HG03097 (cell line): Measurements from ENCODE around the gene SLC35F3.

ENCODE experiments used
- ATAC-seq: cut with Tn5 transposase; IDR thresholded peaks from one replicate; pipeline ENCODE4 v1.9.1; 2021; ENCODE audit not compliant: unreplicated experiment, low FRiP score

SLC35F3 gene

DNA sequence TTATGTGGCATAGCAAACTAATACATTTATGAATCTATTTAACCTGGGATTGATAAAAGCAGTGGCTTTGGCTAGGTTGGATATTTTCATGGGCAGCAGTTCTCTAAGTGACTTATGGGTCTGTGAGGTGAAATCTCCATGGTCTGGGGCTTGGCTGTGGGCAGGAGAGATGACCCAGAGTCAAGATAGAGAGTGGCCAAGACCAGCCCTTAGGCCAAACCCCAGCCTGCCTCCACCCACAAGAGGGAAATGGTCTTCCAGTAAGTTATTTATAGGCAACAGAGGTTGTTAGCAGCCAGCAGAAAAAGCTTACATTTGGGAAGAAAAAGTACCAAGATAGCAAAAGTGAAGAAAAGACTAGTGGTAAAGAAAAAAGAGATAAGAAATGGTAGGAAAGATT is 61.4 kb downstream of the SLC35F3 start:
- no peak for ATAC-seq

DNA sequence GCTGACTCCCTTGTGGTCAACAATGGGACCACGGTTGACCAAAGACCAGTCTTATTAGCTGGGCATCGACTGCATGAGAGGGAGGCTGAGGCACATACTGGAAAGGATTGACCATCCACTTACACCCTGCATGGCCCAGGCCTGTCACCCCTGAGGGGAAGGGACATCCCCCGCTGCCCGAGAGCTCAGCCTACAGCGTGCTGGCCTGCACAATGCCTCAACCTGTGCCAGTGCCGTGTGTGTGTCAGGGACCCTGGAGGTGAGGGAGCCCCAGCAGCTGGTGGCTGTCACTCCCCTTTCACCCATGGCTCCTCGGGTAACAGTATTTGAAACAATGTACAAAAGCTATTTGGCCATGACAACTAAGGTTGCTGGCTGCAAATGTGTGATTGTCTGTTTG is 67.3 kb downstream of the SLC35F3 start:
- no peak for ATAC-seq

DNA sequence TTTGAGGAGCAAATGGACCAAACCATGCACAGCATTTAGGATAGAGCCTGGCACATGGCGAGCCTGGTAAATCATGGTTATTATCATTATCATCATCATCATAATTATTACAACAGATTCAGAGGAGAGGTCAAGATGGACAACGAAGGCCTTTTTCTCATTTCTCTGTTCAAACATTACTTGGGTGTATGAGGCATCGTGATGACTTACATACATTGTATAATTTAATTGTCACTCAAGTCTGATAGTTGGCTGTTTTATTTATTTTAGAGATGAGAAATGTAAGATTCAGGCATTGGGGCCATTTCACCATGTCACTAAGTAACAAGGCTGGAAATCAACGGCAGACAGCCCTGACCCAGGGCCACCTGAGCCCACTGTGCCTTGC is 68.1 kb downstream of the SLC35F3 start:
- no peak for ATAC-seq

DNA sequence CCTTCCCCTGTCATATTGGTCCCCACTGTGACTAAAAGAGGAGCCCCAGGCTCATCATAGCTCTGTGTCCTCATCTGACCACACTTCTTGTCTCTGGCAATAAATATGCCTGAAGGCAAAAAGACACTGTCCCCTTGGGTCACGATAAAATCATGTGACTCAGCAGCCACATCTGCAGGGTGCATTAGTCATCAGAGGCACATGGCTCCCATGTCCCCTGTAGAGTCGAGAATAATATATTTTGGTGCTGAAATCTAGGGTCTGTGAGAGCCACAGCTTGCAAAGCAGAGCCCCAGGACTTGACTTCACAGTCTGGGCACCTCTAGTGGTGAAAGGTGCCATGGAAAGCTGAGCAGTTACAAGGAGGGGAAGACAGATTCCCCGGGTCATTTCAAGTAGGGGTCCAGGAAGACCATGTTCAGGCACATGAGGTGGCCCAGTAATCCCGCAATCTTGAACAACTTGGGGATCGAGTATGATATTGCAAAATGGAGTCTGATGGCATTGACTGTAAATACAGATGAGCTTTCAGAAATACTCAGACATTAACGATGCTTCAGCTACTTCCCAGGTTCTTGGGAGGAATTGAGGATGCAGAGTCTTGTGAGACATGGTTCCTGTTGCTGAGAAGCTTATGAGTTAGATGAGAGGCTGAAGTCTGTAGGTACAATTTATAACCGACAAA is 68.6 kb downstream of the SLC35F3 start:
- ATAC-seq, result no peak

DNA sequence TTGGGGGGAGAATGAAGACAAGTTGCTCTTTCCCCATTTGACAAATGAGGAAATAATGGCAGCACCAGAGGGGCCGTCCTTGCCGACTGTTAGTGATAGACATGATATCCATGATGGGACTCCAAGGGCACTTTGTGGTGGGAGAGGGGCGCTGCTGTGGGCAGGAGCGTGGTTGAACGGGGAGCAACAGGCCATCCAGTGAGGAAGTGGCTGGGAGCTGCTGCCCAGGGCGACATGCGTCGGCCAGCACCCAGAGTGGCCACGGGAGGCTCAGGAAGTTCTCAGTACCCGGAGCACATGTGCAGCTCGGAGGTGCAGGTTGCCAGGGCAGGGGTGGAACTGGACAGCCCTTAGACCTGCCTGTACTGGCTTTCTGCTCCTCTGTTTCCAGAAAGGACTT is 71.0 kb downstream of the SLC35F3 start:
- ATAC-seq, result no peak

DNA sequence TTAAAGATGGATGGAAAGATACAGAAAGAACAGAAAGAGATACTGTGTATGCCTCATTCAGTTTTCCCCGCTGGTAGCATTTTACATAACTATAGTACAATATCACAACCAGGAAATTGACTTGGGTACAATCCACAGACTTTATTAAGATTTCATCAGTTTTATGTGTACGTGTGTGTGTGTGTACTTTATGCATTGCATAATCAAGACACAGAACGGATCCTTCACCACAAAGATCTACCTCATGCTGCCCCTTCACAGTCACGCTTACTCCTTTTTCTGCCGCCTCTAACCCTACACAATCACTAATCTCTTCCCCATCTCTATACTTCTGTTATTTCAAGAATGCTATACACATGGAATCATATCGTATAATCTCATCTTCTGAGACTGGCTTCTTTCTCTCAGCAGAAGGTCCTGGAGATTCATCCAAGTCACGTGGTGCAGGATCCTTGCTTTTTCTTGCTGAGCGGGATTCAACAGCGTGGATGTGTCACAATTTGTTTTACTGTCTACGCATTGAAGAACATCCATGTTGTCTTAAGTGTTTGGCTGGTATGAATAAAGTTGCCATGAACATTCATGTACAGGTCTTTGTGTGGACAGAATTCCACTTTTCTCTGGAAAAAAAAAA is 76.7 kb downstream of the SLC35F3 start:
- ATAC-seq, result no peak

DNA sequence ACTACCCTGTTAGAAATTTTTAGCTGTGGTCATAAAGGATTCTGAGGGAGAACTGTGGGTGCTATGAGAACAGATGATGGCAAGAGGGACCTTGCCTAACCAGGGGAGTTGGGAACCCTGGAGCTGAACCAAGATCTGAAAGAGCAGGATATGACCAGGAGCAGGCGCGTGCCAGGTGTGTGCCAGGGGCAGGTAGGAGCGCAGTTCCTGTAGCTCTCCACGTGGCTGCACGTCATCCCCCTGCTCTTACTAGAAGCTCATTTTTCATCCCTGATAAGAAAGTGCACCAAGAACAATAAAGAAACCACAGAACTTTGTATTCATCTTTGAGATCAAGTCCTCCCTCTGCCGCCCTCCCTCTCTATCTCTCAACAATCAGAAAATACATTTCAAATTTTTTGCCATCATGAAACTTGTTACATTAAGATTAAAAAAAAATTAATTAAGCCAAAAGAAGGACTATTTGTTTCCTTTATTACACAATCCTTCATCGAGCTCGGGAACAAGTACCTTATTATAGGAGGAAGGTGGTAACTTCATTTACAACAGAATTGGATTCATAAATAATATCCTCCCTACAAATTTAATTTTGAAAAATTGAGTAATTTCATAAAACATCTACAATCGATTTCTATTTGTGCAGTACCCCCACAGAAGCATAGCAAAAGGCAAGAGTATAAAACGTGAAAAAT is 78.5 kb downstream of the SLC35F3 start:
- no peak for ATAC-seq

DNA sequence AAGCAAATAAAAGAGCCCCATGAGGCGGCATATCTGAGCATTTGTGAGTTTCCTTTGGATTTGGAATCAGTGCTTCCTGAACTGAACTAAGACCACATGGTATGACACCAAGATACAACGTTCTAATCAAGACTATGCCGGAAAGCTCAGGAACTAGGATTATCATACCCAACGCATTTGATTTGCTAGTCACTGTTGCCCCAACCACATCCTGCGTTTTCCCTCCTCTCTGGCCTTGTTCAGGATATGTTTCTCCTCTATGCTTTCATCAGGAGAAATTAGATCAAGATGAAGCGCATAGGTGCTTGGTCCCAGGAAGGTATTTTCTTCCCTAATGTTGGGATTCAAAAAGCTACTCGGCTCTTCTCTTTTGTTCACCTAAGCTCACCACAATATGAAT is 79.3 kb downstream of the SLC35F3 start:
- ATAC-seq, result no peak

DNA sequence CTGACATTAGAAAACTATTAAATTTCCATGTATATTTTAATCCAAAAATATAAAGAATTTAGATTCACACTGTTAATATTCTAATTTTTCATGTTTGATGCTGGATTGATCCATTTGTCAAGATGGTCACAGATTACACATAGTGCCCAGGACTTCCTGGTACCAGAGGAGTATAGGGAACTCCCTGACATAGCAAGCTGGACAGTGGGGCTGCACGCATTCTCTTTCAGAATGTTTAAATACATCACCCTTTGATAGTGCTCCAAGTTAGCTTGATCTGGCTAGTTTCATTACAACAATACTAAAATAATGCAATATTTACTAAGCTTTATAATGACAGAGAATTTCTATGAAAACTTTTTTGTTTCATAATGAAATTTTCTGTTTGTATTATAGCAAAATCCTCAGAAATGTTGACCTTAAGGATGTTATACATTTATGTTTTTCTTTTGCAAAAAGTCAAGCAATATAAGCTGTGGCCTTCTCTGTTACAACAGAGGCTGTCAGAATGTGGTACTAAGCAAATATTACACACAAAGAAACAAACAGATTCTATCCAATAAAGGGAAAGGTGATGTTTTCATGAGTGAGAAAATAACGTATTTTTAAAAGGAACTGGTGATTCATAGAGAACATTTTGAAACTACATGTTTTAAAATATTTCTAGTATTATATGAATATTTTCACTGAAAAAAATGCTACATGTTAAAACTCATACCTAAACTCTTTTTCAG is 84.7 kb downstream of the SLC35F3 start:
- no peak for ATAC-seq

DNA sequence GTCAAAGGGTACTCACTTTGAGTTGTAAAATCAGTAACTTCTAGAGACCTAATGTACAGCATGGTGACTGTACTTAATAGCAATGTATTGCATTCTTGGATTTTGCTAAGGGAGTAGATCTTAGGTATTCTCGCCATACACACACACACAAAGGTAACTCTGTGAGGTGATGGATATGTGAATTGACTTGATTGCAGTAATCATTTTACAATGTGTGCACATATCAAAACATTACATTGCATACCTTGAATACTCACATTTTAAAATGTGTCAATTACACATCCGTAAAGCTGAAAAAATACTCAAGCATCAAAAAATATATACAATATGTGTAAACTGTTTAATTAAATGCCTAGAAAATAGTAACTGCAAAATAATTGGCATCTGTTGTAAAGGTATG is 86.0 kb downstream of the SLC35F3 start:
- ATAC-seq, result no peak

DNA sequence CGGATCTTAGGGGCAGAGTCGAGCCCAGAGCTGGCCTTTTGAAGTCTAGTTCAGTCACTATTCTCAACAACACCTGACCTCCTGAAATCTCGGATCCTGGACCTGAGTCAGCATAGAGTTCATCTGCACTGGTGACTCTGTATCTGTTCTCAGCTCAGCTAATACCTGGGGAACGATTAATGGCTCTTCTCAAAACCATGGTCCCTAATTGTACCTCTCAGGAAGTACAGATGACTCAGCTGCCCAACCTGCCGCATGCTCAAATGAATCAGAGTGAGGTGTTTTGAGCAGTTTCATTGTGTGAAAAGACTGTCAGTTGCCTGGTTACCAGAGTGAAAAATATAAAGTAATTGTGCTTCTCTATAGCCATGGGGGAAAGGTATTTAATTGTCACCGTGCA is 89.2 kb downstream of the SLC35F3 start:
- ATAC-seq, result no peak

DNA sequence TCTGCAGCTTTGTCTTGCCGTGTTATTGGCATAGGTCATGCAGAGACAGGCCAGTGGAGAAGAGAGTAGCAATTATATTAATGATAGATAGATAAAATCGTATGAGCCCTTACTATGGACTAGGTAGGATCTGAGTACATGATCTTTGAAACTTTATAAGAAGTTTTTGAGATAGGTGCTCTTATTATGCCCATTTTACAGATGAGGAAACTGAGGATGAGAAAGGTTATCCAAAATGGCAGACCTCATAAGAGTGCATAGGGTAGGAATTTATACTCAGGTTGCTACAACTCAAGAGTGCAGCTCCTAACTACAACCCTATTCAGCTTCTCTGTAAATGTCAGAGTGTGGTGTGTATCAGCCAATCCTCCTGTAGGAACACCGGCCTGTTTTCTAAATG is 89.6 kb downstream of the SLC35F3 start:
- ATAC-seq, result no peak

DNA sequence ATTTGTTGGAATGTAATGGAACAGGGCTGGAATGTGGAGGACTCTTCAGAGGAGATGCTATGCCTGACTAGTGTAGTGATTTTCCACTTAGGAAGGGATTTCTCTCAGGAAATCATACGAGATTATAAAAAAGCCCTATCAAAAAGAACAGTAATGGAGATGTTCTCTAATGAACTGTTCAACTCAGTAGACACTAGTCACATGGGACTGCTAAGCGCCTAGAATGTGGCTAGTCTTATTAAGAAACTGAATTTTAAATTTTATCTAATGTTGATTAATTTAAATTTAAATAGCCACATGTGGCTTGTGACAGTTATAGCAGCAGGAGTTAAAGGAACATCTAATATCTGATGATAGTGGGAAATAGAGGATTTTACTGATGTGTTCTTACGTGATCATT is 94.0 kb downstream of the SLC35F3 start:
- no peak for ATAC-seq

DNA sequence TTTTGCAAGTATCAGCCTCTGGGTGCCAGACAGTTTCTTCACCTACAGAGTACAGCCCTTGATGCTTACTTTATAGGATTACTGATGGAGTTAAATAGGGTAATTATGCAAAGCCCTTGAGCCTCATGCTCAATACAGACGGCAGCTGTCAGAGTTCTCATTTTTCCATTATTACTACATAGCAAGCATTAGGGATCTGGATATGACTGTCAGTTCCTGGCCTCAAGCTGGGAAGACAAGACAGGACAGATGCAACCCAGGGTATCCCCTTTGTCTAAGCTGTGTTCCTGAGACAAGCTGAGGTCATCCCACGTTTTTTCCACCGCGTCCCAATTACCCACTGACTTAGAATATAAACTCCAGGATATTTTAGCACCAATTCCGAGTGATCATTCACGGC is 94.4 kb downstream of the SLC35F3 start:
- no peak for ATAC-seq

DNA sequence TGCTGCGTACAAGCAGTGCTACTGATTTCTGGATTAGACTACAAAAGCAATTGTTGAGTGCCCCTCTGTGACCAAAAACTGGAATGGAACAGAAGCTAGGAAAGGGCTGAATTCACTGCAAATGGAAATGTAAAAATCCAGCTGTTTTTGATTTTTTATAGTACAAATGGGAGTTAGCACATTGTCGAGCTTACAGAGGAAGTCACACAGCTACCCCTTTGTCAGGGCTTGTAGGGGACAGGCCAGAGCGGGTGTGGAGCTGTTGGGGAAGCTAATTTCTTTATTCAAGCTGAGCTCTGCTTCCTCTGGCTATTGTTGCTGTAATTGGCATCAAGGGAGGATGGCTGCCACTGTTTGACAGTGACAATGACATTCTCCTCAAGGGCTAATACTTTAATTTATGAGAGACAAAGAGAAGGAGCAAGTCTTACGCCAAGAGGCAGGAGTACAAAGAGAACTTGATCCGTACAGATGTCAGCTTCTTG is 96.1 kb downstream of the SLC35F3 start:
- ATAC-seq, result no peak

DNA sequence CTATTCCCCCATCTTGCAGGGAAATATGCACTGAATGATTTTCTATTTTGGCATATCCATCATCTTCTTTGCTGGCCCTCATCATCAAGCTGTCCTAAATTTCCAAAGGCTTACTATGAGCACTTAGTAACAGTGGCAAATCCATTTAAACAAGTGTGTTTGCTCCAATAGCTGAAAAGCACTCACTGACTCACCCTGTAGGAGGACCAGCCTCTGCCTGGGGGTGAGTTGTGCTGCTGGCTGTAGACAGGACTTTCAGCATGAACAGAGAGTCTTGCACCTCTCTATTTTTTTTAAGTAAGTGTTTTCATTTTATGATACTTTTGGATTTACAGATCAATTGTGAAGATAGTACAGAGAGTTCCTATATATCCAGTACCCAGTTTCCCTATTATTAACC is 97.3 kb downstream of the SLC35F3 start:
- no peak for ATAC-seq

DNA sequence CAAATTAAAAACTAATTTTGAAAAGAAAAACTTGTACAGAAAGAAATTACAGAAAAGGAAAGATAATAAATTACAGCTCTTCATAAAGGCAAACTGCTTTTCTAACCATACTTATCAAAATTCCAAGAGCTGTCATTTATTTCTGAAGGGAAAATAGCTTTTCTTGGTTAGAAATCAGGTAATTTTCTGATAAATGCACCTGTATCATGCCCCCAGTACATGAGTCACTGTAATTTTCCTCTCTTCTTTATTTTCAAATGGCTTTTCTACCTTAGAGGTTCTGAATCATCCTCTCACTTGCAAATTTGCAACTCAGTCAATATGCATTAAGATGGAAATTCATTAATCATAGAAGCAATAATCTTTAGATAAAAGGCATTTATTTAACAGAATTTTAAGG is 100.1 kb downstream of the SLC35F3 start:
- no peak for ATAC-seq

DNA sequence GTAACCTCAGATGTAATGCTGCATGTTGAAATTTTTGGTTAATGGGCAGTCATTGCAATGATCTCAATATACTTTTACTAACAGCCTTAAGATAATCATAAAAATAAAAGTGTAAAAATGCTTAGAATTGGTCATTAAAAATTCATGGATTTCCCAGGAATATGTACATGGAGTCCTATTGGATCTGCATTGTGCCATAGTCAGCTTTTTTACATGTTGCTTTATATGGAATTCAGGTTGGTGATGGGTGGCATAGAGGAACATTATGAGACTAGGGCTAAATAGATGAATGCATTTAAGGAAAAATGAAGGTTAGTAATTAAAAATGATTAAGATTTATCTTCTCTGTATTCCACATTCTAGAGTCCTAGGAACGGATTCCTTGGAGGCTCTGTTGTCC is 103.2 kb downstream of the SLC35F3 start:
- ATAC-seq, result no peak

DNA sequence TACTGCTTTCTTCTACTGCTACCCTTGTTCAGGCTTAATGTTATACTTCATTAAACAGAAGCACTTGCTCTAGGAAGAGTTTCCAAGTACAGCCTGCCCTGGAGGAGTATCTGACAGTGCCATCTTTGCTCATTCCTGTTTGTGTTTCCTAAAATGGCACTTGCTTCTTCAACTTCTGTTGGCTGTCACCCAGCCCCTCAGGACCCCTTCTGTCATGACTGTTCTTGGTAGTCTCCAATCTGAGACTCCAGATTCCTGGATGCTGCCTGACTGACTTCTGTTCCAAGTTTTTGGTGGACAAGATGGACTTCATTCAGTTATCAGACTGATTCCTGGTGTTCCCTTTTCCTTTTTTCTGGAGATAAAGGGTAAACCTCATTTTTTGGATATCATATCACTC is 104.1 kb downstream of the SLC35F3 start:
- ATAC-seq, result no peak

DNA sequence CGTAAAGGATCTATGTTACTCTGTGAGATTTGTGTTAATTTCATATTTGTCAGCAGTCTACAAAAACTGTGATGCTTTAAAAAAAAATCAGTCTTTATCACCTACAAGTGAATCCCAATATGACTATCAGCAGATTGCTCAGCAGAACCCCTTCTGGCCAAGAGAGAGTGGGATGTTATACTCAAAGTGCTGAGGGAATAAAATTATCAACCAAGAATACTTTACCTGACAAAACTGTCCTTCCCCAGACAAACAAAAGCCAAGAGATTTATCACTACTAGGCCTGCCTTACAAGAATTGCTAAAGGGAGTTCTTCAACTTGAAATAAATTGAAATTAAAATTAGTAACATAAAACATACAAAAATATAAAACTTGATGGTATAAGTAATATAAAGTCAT is 105.2 kb downstream of the SLC35F3 start:
- no peak for ATAC-seq

DNA sequence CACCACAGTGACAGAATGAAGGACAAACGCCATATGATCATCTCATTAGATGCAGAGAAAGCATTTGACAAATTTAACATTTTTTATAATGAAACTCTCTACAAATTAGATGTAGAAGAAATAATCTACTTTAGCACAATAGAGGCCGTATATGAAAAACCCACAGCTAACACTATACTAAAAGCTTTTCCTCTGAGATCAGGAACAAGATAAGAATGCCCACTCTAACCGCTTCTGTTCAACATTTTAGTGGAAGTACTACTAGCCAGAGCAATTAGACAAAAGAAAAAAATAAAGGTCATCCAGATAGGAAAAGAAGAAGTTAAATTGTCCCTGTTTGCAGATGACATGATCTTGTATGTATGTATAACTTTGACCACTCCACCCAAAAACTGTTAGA is 109.7 kb downstream of the SLC35F3 start:
- no peak for ATAC-seq
